Activated CD4-positive, alpha-beta T cell treated with anti-CD3 and anti-CD28 coated beads for 4 hours (primary cell): ENCODE data around the gene NINJ1.

Experiments used
- DNase-seq, 2 donors: peaks; one replicate each; pipeline ENCODE4 v3.0.0-alpha.2; 2020

The NINJ1 gene

GRCh38 chr9:93132287-93132927, 1.6 kb downstream of the NINJ1 start:
- no peak for DNase-seq

GRCh38 chr9:93131599-93132286, 2.3 kb downstream of the NINJ1 start:
- no peak for DNase-seq

GRCh38 chr9:93130861-93131481, 3.1 kb downstream of the NINJ1 start:
- DNase-seq: no peak

- DNase-seq: no peak
Measured at GRCh38 chr9:93129691-93130500, 4.2 kb downstream of the NINJ1 start.

- DNase-seq: no peak
Measured at GRCh38 chr9:93129286-93129685, 4.8 kb downstream of the NINJ1 start.

GRCh38 chr9:93128715-93129224, 5.3 kb downstream of the NINJ1 start:
- DNase-seq: no peak

GRCh38 chr9:93128011-93128714, 5.9 kb downstream of the NINJ1 start:
- no peak for DNase-seq

- DNase-seq: no peak
Measured at GRCh38 chr9:93127395-93127911, 6.6 kb downstream of the NINJ1 start.

GRCh38 chr9:93126825-93127368, 7.2 kb downstream of the NINJ1 start:
- DNase-seq: no peak

GRCh38 chr9:93126151-93126781, 7.8 kb downstream of the NINJ1 start:
- no peak for DNase-seq

- DNase-seq: no peak
Measured at GRCh38 chr9:93125331-93125894, 8.6 kb downstream of the NINJ1 start.

GRCh38 chr9:93124793-93125192, 9.3 kb downstream of the NINJ1 start:
- no peak for DNase-seq

- no peak for DNase-seq
Measured at GRCh38 chr9:93123561-93124283, 10.3 kb downstream of the NINJ1 start.

- no peak for DNase-seq
Measured at GRCh38 chr9:93122721-93123221, 11.3 kb downstream of the NINJ1 start.

GRCh38 chr9:93121316-93122241, 12.5 kb downstream of the NINJ1 start:
- no peak for DNase-seq

- DNase-seq: no peak
Measured at GRCh38 chr9:93120846-93121315, 13.2 kb downstream of the NINJ1 start.

- no peak for DNase-seq
Measured at GRCh38 chr9:93119953-93120845, 13.9 kb downstream of the NINJ1 start.

- DNase-seq: no peak
Measured at GRCh38 chr9:93119703-93119952, 14.4 kb downstream of the NINJ1 start.
